Measurements from ENCODE around the gene STK32B.

- TF ChIP-seq CTCF (conservative IDR thresholded peaks at IDR 0.05; ENCODE audit: low read length) (no peak), EZH2phosphoT487 (IDR thresholded peaks at IDR 0.05; ENCODE audit: borderline replicate concordance) (no peak)
Observed at GRCh38 chr4:5489260-5489659, 438.0 kb downstream of the STK32B start.

Data from Loucy (cell line).